ENCODE results near the gene TSPAN5. TPM values are rescaled to one million over a fixed set of nuclear protein-coding genes. Genes with fewer than 3 reads are reported as not detected.

Gene TSPAN5
- total and polyA plus RNA-seq, 11 donors = 1.0 to 10.2 (median 5.6) TPM

DNA sequence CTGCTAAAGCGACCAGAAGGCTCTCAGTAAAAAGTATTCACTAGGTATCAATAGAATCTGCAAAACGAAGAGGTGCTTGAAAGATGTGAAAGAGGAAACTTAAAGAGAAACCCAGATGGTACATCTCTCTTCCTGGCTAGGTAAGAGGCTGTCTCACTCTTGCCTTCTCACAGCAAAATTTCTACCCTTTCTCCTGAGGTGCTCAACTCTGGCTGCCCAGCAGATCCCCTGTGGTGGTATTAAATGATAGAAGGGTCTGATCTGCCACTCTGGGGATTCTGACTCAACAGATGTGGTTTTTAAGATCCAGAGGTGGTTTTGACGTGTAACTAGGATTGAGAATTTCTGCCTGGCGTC, 14.9 kb upstream of the TSPAN5 start:
- TF ChIP-seq, protein P1, sequence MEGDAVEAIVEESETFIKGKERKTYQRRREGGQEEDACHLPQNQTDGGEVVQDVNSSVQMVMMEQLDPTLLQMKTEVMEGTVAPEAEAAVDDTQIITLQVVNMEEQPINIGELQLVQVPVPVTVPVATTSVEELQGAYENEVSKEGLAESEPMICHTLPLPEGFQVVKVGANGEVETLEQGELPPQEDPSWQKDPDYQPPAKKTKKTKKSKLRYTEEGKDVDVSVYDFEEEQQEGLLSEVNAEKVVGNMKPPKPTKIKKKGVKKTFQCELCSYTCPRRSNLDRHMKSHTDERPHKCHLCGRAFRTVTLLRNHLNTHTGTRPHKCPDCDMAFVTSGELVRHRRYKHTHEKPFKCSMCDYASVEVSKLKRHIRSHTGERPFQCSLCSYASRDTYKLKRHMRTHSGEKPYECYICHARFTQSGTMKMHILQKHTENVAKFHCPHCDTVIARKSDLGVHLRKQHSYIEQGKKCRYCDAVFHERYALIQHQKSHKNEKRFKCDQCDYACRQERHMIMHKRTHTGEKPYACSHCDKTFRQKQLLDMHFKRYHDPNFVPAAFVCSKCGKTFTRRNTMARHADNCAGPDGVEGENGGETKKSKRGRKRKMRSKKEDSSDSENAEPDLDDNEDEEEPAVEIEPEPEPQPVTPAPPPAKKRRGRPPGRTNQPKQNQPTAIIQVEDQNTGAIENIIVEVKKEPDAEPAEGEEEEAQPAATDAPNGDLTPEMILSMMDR (IDR thresholded peaks at IDR 0.05) = no peak
- no peak for TF ChIP-seq POLR2A (IDR thresholded peaks at IDR 0.05)
- DNase-seq = no peak
- ATAC-seq = no peak
- WGBS, 4 donors = 69 to 78% (median 76%) methylated on average over 4 of the region's 4 CpGs
- intact Hi-C loops (cut with DNase I) = no loop called here
- H3K36me3 ChIP-seq = no peaks in the 10 kb centered on the region
- H3K27me3 ChIP-seq = no peaks in the 10 kb centered on the region
- no peak overlapping the region for H3K4me3 ChIP-seq
- H3K4me1 ChIP-seq = no peaks in the 10 kb centered on the region
- H3K27ac ChIP-seq = no peak overlapping the region
- H3K9me3 ChIP-seq = no peaks in the 10 kb centered on the region

DNA sequence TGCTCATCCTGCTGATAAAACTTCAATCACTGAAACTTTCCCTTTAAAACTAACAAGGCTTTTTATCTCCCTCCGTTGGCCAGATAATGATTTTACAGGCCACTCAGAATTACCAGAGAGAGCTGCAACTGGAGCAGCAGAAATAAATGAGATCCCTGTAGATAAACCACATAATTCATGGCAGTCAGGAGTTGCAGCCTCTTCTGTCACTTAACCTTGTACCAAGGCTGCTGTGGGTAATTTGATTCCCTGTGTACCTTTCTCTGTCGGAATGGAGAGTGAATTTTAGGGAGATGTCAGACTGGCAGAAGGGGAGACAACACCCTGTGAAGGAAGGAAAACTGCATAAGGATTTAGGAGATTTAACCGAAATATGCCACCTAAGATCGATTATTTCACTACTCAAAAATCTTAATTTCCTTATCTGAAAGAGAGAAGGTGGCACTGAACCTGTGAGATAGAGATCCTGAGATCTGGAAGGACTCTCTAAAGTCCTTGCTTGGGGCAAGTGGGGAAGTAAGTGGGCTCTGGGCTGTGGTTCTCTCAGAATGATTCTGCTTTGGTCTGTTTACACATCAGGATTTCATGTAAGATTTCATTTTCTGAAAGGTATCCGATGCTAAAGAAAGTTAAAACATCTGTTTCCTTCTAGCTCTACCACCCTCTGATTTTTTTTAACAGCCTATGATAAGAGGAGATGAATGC, 14.3 kb upstream of the TSPAN5 start:
- no peaks in the 10 kb centered on the region for H3K27me3 ChIP-seq
- ATAC-seq (no peak), DNase-seq (no peak)
- intact Hi-C loops (cut with DNase I) = no loop called here
- 47 to 54% (median 51%) methylated on average over 5 of the region's 5 CpGs for WGBS, 4 donors
- no peak for TF ChIP-seq POLR2A (IDR thresholded peaks at IDR 0.05)
- TF ChIP-seq, protein P1 (IDR thresholded peaks at IDR 0.05) = no peak
- H3K36me3 ChIP-seq = no peaks in the 10 kb centered on the region
- no peaks in the 10 kb centered on the region for H3K9me3 ChIP-seq
- H3K4me1 ChIP-seq = no peaks in the 10 kb centered on the region
- H3K27ac ChIP-seq = no peak overlapping the region
- H3K4me3 ChIP-seq = no peak overlapping the region

DNA sequence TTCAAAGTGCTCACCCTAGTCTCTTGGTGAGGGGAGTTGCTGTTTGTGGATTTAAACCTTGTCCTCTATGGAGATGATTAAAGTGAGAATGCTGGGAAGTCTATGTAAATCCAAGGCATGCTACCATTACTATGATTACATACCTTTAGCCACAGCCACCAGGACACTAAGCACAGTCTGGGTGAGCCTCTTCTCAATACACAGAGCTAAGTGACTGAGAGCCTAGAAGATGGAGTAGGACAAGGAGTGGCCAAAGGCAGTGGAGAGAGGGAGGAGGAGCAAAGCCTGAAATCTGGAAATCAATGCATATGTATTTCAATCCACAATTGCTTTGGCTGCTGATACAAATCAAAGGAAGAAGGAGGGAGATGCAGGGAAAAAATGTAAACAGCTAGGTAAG, 12.7 kb upstream of the TSPAN5 start:
- Histone ChIP-seq H3K36me3 (no peaks in the 10 kb centered on the region), H3K4me1 (no peaks in the 10 kb centered on the region), H3K4me3 (no peak overlapping the region), H3K27me3 (no peaks in the 10 kb centered on the region), H3K27ac (no peak overlapping the region), H3K9me3 (no peaks in the 10 kb centered on the region)
- ATAC-seq = no peak
- intact Hi-C loops (cut with DNase I) = no loop called here
- no peak for DNase-seq
- no peak for TF ChIP-seq POLR2A (IDR thresholded peaks at IDR 0.05)
- TF ChIP-seq, protein P1 (IDR thresholded peaks at IDR 0.05) = no peak

DNA sequence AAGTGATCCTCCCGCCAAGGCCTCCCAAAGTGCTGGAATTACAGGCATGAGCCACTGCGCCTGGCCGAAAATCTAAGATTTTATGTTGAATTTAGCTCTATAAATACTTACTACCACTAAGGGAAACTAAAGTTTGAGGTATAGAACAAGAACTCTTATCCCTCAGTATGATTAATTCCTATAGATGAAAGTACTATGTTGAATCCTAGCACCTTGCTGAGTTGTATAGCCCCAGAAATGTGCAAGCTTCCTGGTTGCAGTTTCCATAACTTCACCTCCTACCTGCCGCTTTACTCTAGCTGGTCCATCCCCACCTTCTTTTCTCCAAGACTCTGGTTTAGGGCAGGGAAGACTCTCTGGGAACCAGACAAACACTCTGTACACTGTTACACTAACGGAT, 11.8 kb upstream of the TSPAN5 start:
- Histone ChIP-seq H3K27me3 (no peaks in the 10 kb centered on the region), H3K4me1 (no peaks in the 10 kb centered on the region), H3K36me3 (no peaks in the 10 kb centered on the region), H3K27ac (no peak overlapping the region), H3K9me3 (no peaks in the 10 kb centered on the region), H3K4me3 (no peak overlapping the region)
- no peak for DNase-seq
- 96 to 98% (median 97%) methylated on average over 5 of the region's 5 CpGs for WGBS, 4 donors
- ATAC-seq = no peak
- intact Hi-C loops (cut with DNase I) = no loop called here
- TF ChIP-seq POLR2A (IDR thresholded peaks at IDR 0.05) = no peak
- TF ChIP-seq, protein P1 (IDR thresholded peaks at IDR 0.05) = no peak

Data from heart left ventricle (tissue), 16 donors.